Mesenchymal stem cell (in vitro differentiated cells and primary cell): ENCODE results near the gene TMPRSS4.

Source experiments
- DNase-seq: peaks from one replicate; pipeline ENCODE4 v3.0.0-alpha.2; 2013
- H2AFZ ChIP-seq: one replicate; pipeline ENCODE4 v1.6.1; 2013; ENCODE audit warnings: low read depth, mild to moderate bottlenecking, control low read depth, inconsistent platforms, low read length, moderate library complexity
- H2AK5ac ChIP-seq: 2 replicates; pipeline ENCODE4 v1.6.1; 2013; ENCODE audit warnings: low read length, moderate library complexity, mild to moderate bottlenecking, inconsistent platforms; ENCODE audit not compliant: severe bottlenecking
- H2BK120ac ChIP-seq: one replicate; pipeline ENCODE4 v1.6.1; 2013; ENCODE audit warnings: low read depth, mild to moderate bottlenecking, inconsistent platforms, low read length, moderate library complexity
- H2BK12ac ChIP-seq, 2 experiments: one replicate each; pipeline ENCODE4 v1.6.1; 2013; ENCODE audit warnings: inconsistent platforms in 2 of 2, low read length in 2 of 2, mild to moderate bottlenecking in 2 of 2, moderate library complexity in 2 of 2, control low read depth in 1 of 2
- H2BK15ac ChIP-seq: one replicate; pipeline ENCODE4 v1.6.1; 2013; ENCODE audit warnings: mild to moderate bottlenecking, low read depth, inconsistent platforms; ENCODE audit not compliant: poor library complexity, severe bottlenecking
- H2BK5ac ChIP-seq: 2 replicates; pipeline ENCODE4 v1.6.1; 2013; ENCODE audit warnings: low read depth, mild to moderate bottlenecking, low read length, control low read depth, inconsistent platforms; ENCODE audit not compliant: poor library complexity, severe bottlenecking
- H3K14ac ChIP-seq, 2 experiments: one replicate each; pipeline ENCODE4 v1.6.1; 2013; ENCODE audit warnings: inconsistent platforms in 2 of 2, low read length in 2 of 2, control low read depth in 1 of 2, mild to moderate bottlenecking in 1 of 2, moderate library complexity in 1 of 2
- H3K18ac ChIP-seq, 2 experiments: one replicate each; pipeline ENCODE4 v1.6.1; 2013; ENCODE audit warnings: inconsistent platforms in 2 of 2, low read length in 2 of 2, control low read depth in 1 of 2, low read depth in 1 of 2, mild to moderate bottlenecking in 1 of 2
- H3K23ac ChIP-seq, 2 experiments: one replicate each; pipeline ENCODE4 v1.6.1; 2013; ENCODE audit warnings: inconsistent platforms in 2 of 2, low read length in 2 of 2, mild to moderate bottlenecking in 2 of 2, moderate library complexity in 2 of 2, control low read depth in 1 of 2
- H3K27ac ChIP-seq: 2 replicates; pipeline ENCODE4 v1.5.1; 2013; ENCODE audit warnings: mild to moderate bottlenecking, moderate library complexity, low read length, control low read depth, inconsistent platforms; ENCODE audit not compliant: poor library complexity, severe bottlenecking
- H3K27me3 ChIP-seq, 2 experiments: 2 replicates each; pipeline versions ENCODE4 v1.6.1 to v1.7.0; 2013; ENCODE audit warnings: low read length in 2 of 2, mild to moderate bottlenecking in 2 of 2, moderate library complexity in 2 of 2, control low read depth in 1 of 2, inconsistent platforms in 1 of 2; ENCODE audit not compliant: control insufficient read depth in 1 of 2, insufficient read depth in 1 of 2
- H3K36me3 ChIP-seq, 2 experiments: 2 replicates each; pipeline versions ENCODE4 v1.6.1 to v1.7.0; 2013; ENCODE audit warnings: low read length in 2 of 2, control low read depth in 1 of 2, inconsistent platforms in 1 of 2, low read depth in 1 of 2, mild to moderate bottlenecking in 1 of 2; ENCODE audit not compliant: insufficient read depth in 2 of 2, control insufficient read depth in 1 of 2
- H3K4ac ChIP-seq, 2 experiments: one replicate each; pipeline ENCODE4 v1.6.1; 2013; ENCODE audit warnings: inconsistent platforms in 2 of 2, low read length in 2 of 2, mild to moderate bottlenecking in 2 of 2, moderate library complexity in 2 of 2, control low read depth in 1 of 2, low read depth in 1 of 2
- H3K4me1 ChIP-seq: 2 replicates; pipeline ENCODE4 v1.6.1; 2013; ENCODE audit warnings: low read depth, low read length, control low read depth; ENCODE audit not compliant: control insufficient read depth, insufficient read depth
- H3K4me2 ChIP-seq: 2 replicates; pipeline ENCODE4 v1.6.1; 2013; ENCODE audit warnings: low read length, mild to moderate bottlenecking, inconsistent platforms; ENCODE audit not compliant: poor library complexity, severe bottlenecking
- H3K4me3 ChIP-seq, 2 experiments: 2 replicates each; pipeline versions ENCODE4 v1.5.1 to v1.7.0; 2013; ENCODE audit warnings: low read length in 2 of 2, mild to moderate bottlenecking in 2 of 2, control low read depth in 1 of 2, low read depth in 1 of 2; ENCODE audit not compliant: insufficient read depth in 1 of 2
- H3K79me1 ChIP-seq: replicated peaks from 2 replicates; pipeline ENCODE4 v1.6.1; 2013; ENCODE audit warnings: mild to moderate bottlenecking, control low read depth, low read length, inconsistent platforms; ENCODE audit not compliant: poor library complexity, severe bottlenecking
- H3K9ac ChIP-seq: 2 replicates; pipeline ENCODE4 v1.7.0; 2013; ENCODE audit warnings: mild to moderate bottlenecking, low read length, moderate library complexity
- H3K9me3 ChIP-seq: 2 replicates; pipeline ENCODE4 v1.7.0; 2013; ENCODE audit warnings: mild to moderate bottlenecking, low read length; ENCODE audit not compliant: control insufficient read depth
- H4K8ac ChIP-seq: one replicate; pipeline ENCODE4 v1.6.1; 2013; ENCODE audit warnings: inconsistent platforms, mild to moderate bottlenecking, low read length, moderate library complexity
- H4K91ac ChIP-seq: one replicate; pipeline ENCODE4 v1.6.1; 2013; ENCODE audit warnings: mild to moderate bottlenecking, low read length, inconsistent platforms
- WGBS: methylation state at CpG from one replicate; pipeline ENCODE4 v1.1.7; 2013; ENCODE audit warnings: mixed read lengths; 5-methylcytosine and 5-hydroxymethylcytosine counted together

TMPRSS4 gene

GRCh38 chr11:118145285-118146227 is 68.7 kb downstream of the TMPRSS4 start:
- no peak overlapping the region for H2BK15ac ChIP-seq
- no peak overlapping the region for H3K14ac ChIP-seq
- 1% methylated on average over 77 of the region's 78 CpGs for WGBS
- H2AK5ac ChIP-seq: no peak overlapping the region
- peak overlapping the region in 1 of 2 experiments; percentile 44 for H3K23ac ChIP-seq
- H2BK120ac ChIP-seq: no peak overlapping the region
- H4K8ac ChIP-seq: no peak overlapping the region
- peak; percentile 67 for DNase-seq
- no peak overlapping the region for H3K18ac ChIP-seq
- peak overlapping the region; percentile 98 for H3K4me2 ChIP-seq
- no peak overlapping the region for H2BK12ac ChIP-seq
- H4K91ac ChIP-seq: no peak overlapping the region
- H3K27me3 ChIP-seq: peaks cover 89 to 98% of the 10 kb centered on the region in 2 experiments
- H2AFZ ChIP-seq: peak overlapping the region; percentile 33
- H3K4me1 ChIP-seq: peaks cover 7% of the 10 kb centered on the region
- H3K4me3 ChIP-seq: peak overlapping the region; percentile 57 to 75
- no peak overlapping the region for H3K4ac ChIP-seq
- no peaks in the 10 kb centered on the region for H3K36me3 ChIP-seq
- no peaks in the 10 kb centered on the region for H3K79me1 ChIP-seq
- H3K27ac ChIP-seq: no peak overlapping the region
- H3K9me3 ChIP-seq: no peaks in the 10 kb centered on the region
- no peak overlapping the region for H2BK5ac ChIP-seq
- peak overlapping the region; percentile 30 for H3K9ac ChIP-seq

DNA sequence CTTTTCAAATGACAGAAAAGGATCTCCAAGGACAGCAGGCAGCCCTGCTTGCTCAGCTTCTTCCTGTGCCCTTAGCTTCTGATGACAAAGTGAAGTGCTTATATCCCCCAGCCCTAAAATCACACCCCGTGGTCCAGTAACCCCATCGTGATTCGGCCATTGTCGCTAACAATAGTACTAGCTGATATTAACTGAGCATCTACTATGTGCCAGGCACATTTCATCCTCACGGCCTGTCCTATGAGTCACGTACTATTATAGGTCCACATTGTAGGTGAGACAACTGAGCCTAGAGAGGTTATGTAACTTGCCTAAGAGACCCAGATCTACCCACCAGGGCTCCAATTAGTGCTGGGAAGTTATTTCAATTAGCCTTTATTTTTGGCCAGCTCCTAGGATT is 69.7 kb downstream of the TMPRSS4 start:
- H3K9me3 ChIP-seq: no peaks in the 10 kb centered on the region
- H3K4me1 ChIP-seq: peaks cover 7% of the 10 kb centered on the region
- DNase-seq: no peak
- H3K4me2 ChIP-seq: no peak overlapping the region
- no peak overlapping the region for H2BK5ac ChIP-seq
- no peak overlapping the region for H4K8ac ChIP-seq
- no peak overlapping the region for H3K9ac ChIP-seq
- no peak overlapping the region for H2AK5ac ChIP-seq
- H3K27me3 ChIP-seq: peaks cover 89 to 98% of the 10 kb centered on the region in 2 experiments
- no peaks in the 10 kb centered on the region for H3K36me3 ChIP-seq
- 77% methylated on average over 6 of the region's 6 CpGs for WGBS
- no peak overlapping the region for H3K23ac ChIP-seq
- no peak overlapping the region for H3K4ac ChIP-seq
- H2BK15ac ChIP-seq: no peak overlapping the region
- H3K27ac ChIP-seq: no peak overlapping the region
- no peak overlapping the region for H2BK12ac ChIP-seq
- no peak overlapping the region for H4K91ac ChIP-seq
- no peak overlapping the region for H3K18ac ChIP-seq
- H3K4me3 ChIP-seq: no peak overlapping the region
- no peaks in the 10 kb centered on the region for H3K79me1 ChIP-seq
- H2BK120ac ChIP-seq: no peak overlapping the region
- H3K14ac ChIP-seq: no peak overlapping the region
- H2AFZ ChIP-seq: no peak overlapping the region

GRCh38 chr11:118147502-118147901 is 70.6 kb downstream of the TMPRSS4 start:
- Histone ChIP-seq H3K36me3 (no peaks in the 10 kb centered on the region), H3K9ac (no peak overlapping the region), H3K18ac (no peak overlapping the region), H3K4me2 (no peak overlapping the region), H3K4ac (no peak overlapping the region), H4K91ac (no peak overlapping the region), H2BK15ac (no peak overlapping the region), H2AK5ac (no peak overlapping the region), H3K79me1 (no peaks in the 10 kb centered on the region), H3K23ac (no peak overlapping the region), H3K14ac (no peak overlapping the region), H3K27ac (no peak overlapping the region), H3K9me3 (no peaks in the 10 kb centered on the region), H2BK12ac (no peak overlapping the region), H2BK120ac (no peak overlapping the region), H2AFZ (no peak overlapping the region), H3K4me1 (peaks cover 11% of the 10 kb centered on the region), H4K8ac (no peak overlapping the region), H3K27me3 (peaks cover 90 to 98% of the 10 kb centered on the region in 2 experiments), H3K4me3 (no peak overlapping the region), H2BK5ac (no peak overlapping the region)
- WGBS: 58% methylated on average over 2 of the region's 3 CpGs
- DNase-seq: no peak

GRCh38 chr11:118148240-118148639 is 71.4 kb downstream of the TMPRSS4 start:
- H3K9ac ChIP-seq: no peak overlapping the region
- H3K4ac ChIP-seq: no peak overlapping the region
- DNase-seq: no peak
- H3K23ac ChIP-seq: no peak overlapping the region
- no peaks in the 10 kb centered on the region for H3K36me3 ChIP-seq
- H2BK120ac ChIP-seq: no peak overlapping the region
- WGBS: 81% methylated on average over 8 of the region's 8 CpGs
- H2AFZ ChIP-seq: no peak overlapping the region
- H3K14ac ChIP-seq: no peak overlapping the region
- no peak overlapping the region for H3K18ac ChIP-seq
- no peak overlapping the region for H4K8ac ChIP-seq
- no peaks in the 10 kb centered on the region for H3K79me1 ChIP-seq
- H2BK12ac ChIP-seq: no peak overlapping the region
- no peak overlapping the region for H4K91ac ChIP-seq
- H2BK5ac ChIP-seq: no peak overlapping the region
- no peak overlapping the region for H3K27ac ChIP-seq
- H3K27me3 ChIP-seq: peaks cover 87 to 98% of the 10 kb centered on the region in 2 experiments
- H2BK15ac ChIP-seq: no peak overlapping the region
- H3K4me3 ChIP-seq: no peak overlapping the region
- H2AK5ac ChIP-seq: no peak overlapping the region
- peaks cover 17% of the 10 kb centered on the region for H3K4me1 ChIP-seq
- no peaks in the 10 kb centered on the region for H3K9me3 ChIP-seq
- H3K4me2 ChIP-seq: no peak overlapping the region
